HUES48 (cell line): ENCODE data around the gene PRKCE.

Experiments
- H3K27ac ChIP-seq: one replicate; pipeline ENCODE4 v1.7.0; 2013; ENCODE audit warnings: low read depth, low read length, inconsistent platforms
- H3K27me3 ChIP-seq: 2 replicates; pipeline ENCODE4 v1.6.1; 2013; ENCODE audit warnings: mild to moderate bottlenecking, low read length; ENCODE audit not compliant: control insufficient read depth, insufficient read depth
- H3K36me3 ChIP-seq: 2 replicates; pipeline ENCODE4 v1.6.1; 2013; ENCODE audit warnings: low read length; ENCODE audit not compliant: control insufficient read depth, insufficient read depth
- H3K4me1 ChIP-seq: 2 replicates; pipeline ENCODE4 v1.6.1; 2013; ENCODE audit warnings: mild to moderate bottlenecking, low read length; ENCODE audit not compliant: control insufficient read depth, insufficient read depth
- H3K4me3 ChIP-seq: 2 replicates; pipeline ENCODE4 v1.5.1; 2013; ENCODE audit warnings: mild to moderate bottlenecking, low read depth, low read length
- H3K9ac ChIP-seq: 2 replicates; pipeline ENCODE4 v1.6.1; 2013; ENCODE audit warnings: mild to moderate bottlenecking, low read depth, low read length, moderate library complexity
- H3K9me3 ChIP-seq: 2 replicates; pipeline ENCODE4 v1.6.1; 2013; ENCODE audit warnings: low read length; ENCODE audit not compliant: control insufficient read depth, insufficient read depth

Gene PRKCE

GRCh38 chr2:45631955-45632354, 19.5 kb upstream of the PRKCE start:
- H3K36me3 ChIP-seq = no peaks in the 10 kb centered on the region
- H3K27me3 ChIP-seq = no peaks in the 10 kb centered on the region
- H3K4me3 ChIP-seq = no peak overlapping the region
- no peak overlapping the region for H3K9ac ChIP-seq
- no peaks in the 10 kb centered on the region for H3K9me3 ChIP-seq
- H3K4me1 ChIP-seq = peaks cover 15% of the 10 kb centered on the region
- H3K27ac ChIP-seq = peak overlapping the region; percentile 33

GRCh38 chr2:45634223-45634622, 17.3 kb upstream of the PRKCE start:
- H3K9ac ChIP-seq = no peak overlapping the region
- peaks cover 20% of the 10 kb centered on the region for H3K4me1 ChIP-seq
- no peaks in the 10 kb centered on the region for H3K9me3 ChIP-seq
- H3K4me3 ChIP-seq = no peak overlapping the region
- no peak overlapping the region for H3K27ac ChIP-seq
- H3K27me3 ChIP-seq = no peaks in the 10 kb centered on the region; the same call in 1 of the 2 replicates
- no peaks in the 10 kb centered on the region for H3K36me3 ChIP-seq

- Histone ChIP-seq H3K36me3 (no peaks in the 10 kb centered on the region), H3K9ac (no peak overlapping the region), H3K4me1 (peaks cover 21% of the 10 kb centered on the region), H3K9me3 (no peaks in the 10 kb centered on the region), H3K27ac (no peak overlapping the region), H3K4me3 (no peak overlapping the region), H3K27me3 (no peaks in the 10 kb centered on the region; the same call in 1 of the 2 replicates)
These were observed 15.5 kb upstream of the PRKCE start for GRCh38 chr2:45636008-45636407.

GRCh38 chr2:45637440-45637839, 14.0 kb upstream of the PRKCE start:
- no peak overlapping the region for H3K27ac ChIP-seq
- H3K27me3 ChIP-seq = peaks cover 5% of the 10 kb centered on the region
- no peaks in the 10 kb centered on the region for H3K9me3 ChIP-seq
- H3K9ac ChIP-seq = no peak overlapping the region
- 0 out of 2 replicates have a peak, but pooled peaks cover 8% of the 10 kb centered on the region for H3K4me1 ChIP-seq
- H3K36me3 ChIP-seq = no peaks in the 10 kb centered on the region
- H3K4me3 ChIP-seq = no peak overlapping the region

- no peak overlapping the region for H3K4me3 ChIP-seq
- H3K27ac ChIP-seq = no peak overlapping the region
- no peaks in the 10 kb centered on the region for H3K36me3 ChIP-seq
- H3K9ac ChIP-seq = no peak overlapping the region
- H3K27me3 ChIP-seq = peaks cover 32% of the 10 kb centered on the region
- H3K9me3 ChIP-seq = no peaks in the 10 kb centered on the region
- H3K4me1 ChIP-seq = 0 out of 2 replicates have a peak, but pooled peaks cover 8% of the 10 kb centered on the region
These were observed 10.9 kb upstream of the PRKCE start for GRCh38 chr2:45640576-45640975.

- 0 out of 2 replicates have a peak, but pooled peaks cover 8% of the 10 kb centered on the region for H3K4me1 ChIP-seq
- H3K9ac ChIP-seq = no peak overlapping the region
- H3K27ac ChIP-seq = no peak overlapping the region
- no peaks in the 10 kb centered on the region for H3K36me3 ChIP-seq
- H3K4me3 ChIP-seq = peak overlapping the region; percentile 57
- no peaks in the 10 kb centered on the region for H3K9me3 ChIP-seq
- H3K27me3 ChIP-seq = peaks cover 47% of the 10 kb centered on the region
These were observed 8.4 kb upstream of the PRKCE start for GRCh38 chr2:45643095-45643494.

GRCh38 chr2:45643543-45644542, 7.6 kb upstream of the PRKCE start:
- H3K27ac ChIP-seq = no peak overlapping the region
- H3K27me3 ChIP-seq = peaks cover 54% of the 10 kb centered on the region
- peak overlapping the region; percentile 57 for H3K4me3 ChIP-seq
- H3K4me1 ChIP-seq = 0 out of 2 replicates have a peak, but pooled peaks cover 7% of the 10 kb centered on the region
- H3K9me3 ChIP-seq = no peaks in the 10 kb centered on the region
- no peak overlapping the region for H3K9ac ChIP-seq
- no peaks in the 10 kb centered on the region for H3K36me3 ChIP-seq

GRCh38 chr2:45646289-45646688, 5.2 kb upstream of the PRKCE start:
- Histone ChIP-seq H3K9me3 (no peaks in the 10 kb centered on the region), H3K4me1 (no peaks in the 10 kb centered on the region), H3K27me3 (peaks cover 71% of the 10 kb centered on the region), H3K36me3 (no peaks in the 10 kb centered on the region), H3K9ac (no peak overlapping the region), H3K27ac (no peak overlapping the region), H3K4me3 (no peak overlapping the region)

- Histone ChIP-seq H3K4me1 (peaks cover 3% of the 10 kb centered on the region; the same call in 1 of the 2 replicates), H3K27ac (no peak overlapping the region), H3K4me3 (no peak overlapping the region), H3K27me3 (peaks cover 78% of the 10 kb centered on the region), H3K36me3 (no peaks in the 10 kb centered on the region), H3K9me3 (no peaks in the 10 kb centered on the region), H3K9ac (no peak overlapping the region)
These were observed 4.1 kb upstream of the PRKCE start for GRCh38 chr2:45647356-45647755.

- peaks cover 78% of the 10 kb centered on the region for H3K27me3 ChIP-seq
These were observed 3.4 kb upstream of the PRKCE start for GRCh38 chr2:45647986-45648520.

GRCh38 chr2:45648636-45649035, 2.8 kb upstream of the PRKCE start:
- Histone ChIP-seq H3K27ac (no peak overlapping the region), H3K4me3 (no peak overlapping the region), H3K9me3 (no peaks in the 10 kb centered on the region), H3K9ac (no peak overlapping the region), H3K27me3 (peaks cover 79% of the 10 kb centered on the region), H3K36me3 (no peaks in the 10 kb centered on the region), H3K4me1 (peaks cover 6% of the 10 kb centered on the region; the same call in 1 of the 2 replicates)

More at GRCh38 chr2:45647986-45648520, 3.4 kb upstream of the PRKCE start:
- Histone ChIP-seq H3K27ac (no peak overlapping the region), H3K4me1 (peaks cover 6% of the 10 kb centered on the region; the same call in 1 of the 2 replicates), H3K9me3 (no peaks in the 10 kb centered on the region), H3K9ac (no peak overlapping the region), H3K36me3 (no peaks in the 10 kb centered on the region), H3K4me3 (no peak overlapping the region)
